HepG2 (cell line): Measurements from ENCODE around the gene NEURL2. TPM values are rescaled to one million over a fixed set of nuclear protein-coding genes. Genes with fewer than 3 reads are reported as not detected.

Source experiments
- FLYWCH1 ChIP-seq: sonication (generic); formaldehyde crosslinking; IDR thresholded peaks from 2 replicates; pipeline ENCODE4 v1.8.1; 2023; ENCODE audit warnings: mild to moderate bottlenecking, missing genetic modification reagents
- HMG20B ChIP-seq: conservative IDR thresholded peaks from 2 replicates; pipeline ENCODE4 v1.6.1; 2016; ENCODE audit warnings: missing genetic modification reagents, missing compliant biosample characterization
- NFYB ChIP-seq: sonication (generic); formaldehyde crosslinking; IDR thresholded peaks from 2 replicates; pipeline ENCODE4 v1.4.0; 2020; ENCODE audit warnings: missing genetic modification reagents
- PITX1 ChIP-seq: sonication (generic); formaldehyde crosslinking; IDR thresholded peaks from 2 replicates; pipeline ENCODE4 v1.5.1; 2020; ENCODE audit warnings: mild to moderate bottlenecking, missing genetic modification reagents
- RARG ChIP-seq: sonication (generic); formaldehyde crosslinking; IDR thresholded peaks from 2 replicates; pipeline ENCODE4 v1.4.0; 2020; ENCODE audit warnings: low read depth, mild to moderate bottlenecking, missing genetic modification reagents
- RELA ChIP-seq: sonication (generic); formaldehyde crosslinking; IDR thresholded peaks from 2 replicates; pipeline ENCODE4 v1.4.0; 2020; ENCODE audit warnings: missing genetic modification reagents
- ZFP36L2 ChIP-seq: sonication (generic); formaldehyde crosslinking; IDR thresholded peaks from 2 replicates; pipeline ENCODE4 v1.4.0; 2020; ENCODE audit warnings: missing genetic modification reagents
- ZFP37 ChIP-seq: sonication (generic); formaldehyde crosslinking; IDR thresholded peaks from 2 replicates; pipeline ENCODE4 v1.4.0; 2020; ENCODE audit warnings: missing genetic modification reagents, borderline replicate concordance
- ZNF263 ChIP-seq: sonication (generic); formaldehyde crosslinking; IDR thresholded peaks from 2 replicates; pipeline ENCODE4 v1.4.0; 2020; ENCODE audit warnings: missing genetic modification reagents
- ZNF552 ChIP-seq: sonication (generic); formaldehyde crosslinking; IDR thresholded peaks from 2 replicates; pipeline ENCODE4 v1.9.0; 2022; ENCODE audit warnings: missing genetic modification reagents, mild to moderate bottlenecking, borderline replicate concordance
- ZNF564 ChIP-seq: sonication (generic); formaldehyde crosslinking; IDR thresholded peaks from 2 replicates; pipeline ENCODE4 v1.8.1; 2023; ENCODE audit warnings: mild to moderate bottlenecking, missing genetic modification reagents
- ZNF567 ChIP-seq: sonication (generic); formaldehyde crosslinking; IDR thresholded peaks from 2 replicates; pipeline ENCODE4 v1.8.1; 2023; ENCODE audit warnings: mild to moderate bottlenecking, missing genetic modification reagents, borderline replicate concordance
- ZNF792 ChIP-seq: IDR thresholded peaks from 2 replicates; pipeline ENCODE4 v1.6.1; 2016
- polyA plus RNA-seq, 8 experiments: library from polyadenylated mRNA; depleted of rRNA in 3 of 8; stranded (reverse) in 7 of 8; unstranded in 1 of 8; fragments of >200 nt; fragmentation: Illumina TruSeq in 4 of 8; extraction: Trizol in 4 of 8; gene quantifications; 2 replicates each; pipeline versions ENCODE4 v1.2.1 to v1.2.3, GENCODE V29; 2011 to 2016; ENCODE audit warnings: low read depth in 4 of 8, missing spikeins in 1 of 8, mixed read lengths in 1 of 8; ENCODE audit not compliant: insufficient read depth in 1 of 8
- total RNA-seq, 5 experiments: library from RNA; depleted of rRNA; stranded (reverse); fragments of >200 nt; fragmentation: Illumina TruSeq; extraction: Trizol; gene quantifications; 2 replicates each; pipeline ENCODE4 v1.2.3, GENCODE V29; 2016; ENCODE audit warnings: low read depth in 1 of 5
- TF ChIP-seq, protein P1 (sequence below): sonication (generic); formaldehyde crosslinking; IDR thresholded peaks from 2 replicates; pipeline ENCODE4 v1.5.1; 2020; ENCODE audit warnings: mild to moderate bottlenecking, missing genetic modification reagents, moderate library complexity
- TF ChIP-seq, protein P2 (sequence below): IDR thresholded peaks from 2 replicates; pipeline ENCODE4 v1.6.1; 2018; ENCODE audit warnings: missing genetic modification reagents, mild to moderate bottlenecking, missing compliant biosample characterization
- TF ChIP-seq, protein P3 (sequence below): sonication (generic); formaldehyde crosslinking; IDR thresholded peaks from 2 replicates; pipeline ENCODE4 v1.4.0; 2020; ENCODE audit warnings: missing genetic modification reagents
- TF ChIP-seq, protein P4 (sequence below): sonication (generic); formaldehyde crosslinking; IDR thresholded peaks from 2 replicates; pipeline ENCODE4 v1.4.0; 2020; ENCODE audit warnings: missing genetic modification reagents, borderline replicate concordance
- TF ChIP-seq, protein P5 (sequence below): sonication (generic); formaldehyde crosslinking; IDR thresholded peaks from 2 replicates; pipeline ENCODE4 v1.4.0; 2020; ENCODE audit warnings: low read depth, mild to moderate bottlenecking, missing genetic modification reagents
- TF ChIP-seq, protein P6 (sequence below): sonication (generic); formaldehyde crosslinking; IDR thresholded peaks from 2 replicates; pipeline ENCODE4 v1.4.0; 2020; ENCODE audit warnings: missing genetic modification reagents

NEURL2 gene
- total and polyA plus RNA-seq, 2 of the 13 experiments (the other 11 are each of a cell fraction or from before 2014, with no cell fraction given) = 7.2 to 9.7 TPM

DNA sequence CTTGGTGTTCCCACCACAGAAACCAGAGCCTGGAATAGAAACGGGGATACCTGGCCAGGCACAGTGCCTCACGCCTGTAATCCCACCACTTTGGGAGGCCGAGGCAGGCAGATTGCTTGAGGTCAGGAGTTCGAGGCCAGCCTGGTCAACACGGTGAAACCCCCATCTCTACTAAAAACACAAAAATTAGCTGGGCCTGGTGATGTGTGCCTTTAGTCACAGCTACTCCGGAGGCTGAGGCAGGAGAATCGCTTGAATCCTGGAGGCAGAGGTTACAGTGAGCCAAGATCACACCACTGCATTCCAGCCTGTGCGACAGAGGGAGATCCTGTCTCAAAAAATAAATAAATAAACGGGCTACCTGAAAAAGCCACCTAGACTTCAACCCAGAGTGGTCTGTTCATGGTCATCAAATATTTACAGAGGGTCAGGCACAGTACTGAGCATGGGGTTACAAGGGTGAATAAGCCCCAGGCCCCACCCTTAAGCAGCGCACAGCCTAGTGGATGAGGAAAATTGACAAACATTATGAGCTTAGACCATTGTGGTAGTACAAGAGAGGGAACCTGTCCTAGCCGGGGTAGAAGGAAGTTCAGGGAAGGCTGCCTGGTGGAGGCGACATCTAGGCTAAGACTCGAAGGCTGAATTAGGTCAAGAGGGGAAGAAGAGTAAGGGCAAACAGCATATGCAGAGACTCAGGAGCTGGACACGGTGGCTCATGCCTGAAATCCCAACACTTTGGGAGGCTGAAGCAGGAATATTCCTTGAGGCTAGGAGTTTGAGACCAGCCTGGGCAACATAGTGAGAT is 36.3 kb upstream of the NEURL2 start (continued):
- TF ChIP-seq, protein P1, sequence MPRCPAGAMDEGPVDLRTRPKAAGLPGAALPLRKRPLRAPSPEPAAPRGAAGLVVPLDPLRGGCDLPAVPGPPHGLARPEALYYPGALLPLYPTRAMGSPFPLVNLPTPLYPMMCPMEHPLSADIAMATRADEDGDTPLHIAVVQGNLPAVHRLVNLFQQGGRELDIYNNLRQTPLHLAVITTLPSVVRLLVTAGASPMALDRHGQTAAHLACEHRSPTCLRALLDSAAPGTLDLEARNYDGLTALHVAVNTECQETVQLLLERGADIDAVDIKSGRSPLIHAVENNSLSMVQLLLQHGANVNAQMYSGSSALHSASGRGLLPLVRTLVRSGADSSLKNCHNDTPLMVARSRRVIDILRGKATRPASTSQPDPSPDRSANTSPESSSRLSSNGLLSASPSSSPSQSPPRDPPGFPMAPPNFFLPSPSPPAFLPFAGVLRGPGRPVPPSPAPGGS = 0 out of 2 replicates have a peak, but pooled peaks have one; percentile 72
- TF ChIP-seq RELA = 0 out of 2 replicates have a peak, but pooled peaks have one; percentile 12
- TF ChIP-seq ZFP37 (CRISPR knock-in tag) = no peak
- TF ChIP-seq, protein P2, sequence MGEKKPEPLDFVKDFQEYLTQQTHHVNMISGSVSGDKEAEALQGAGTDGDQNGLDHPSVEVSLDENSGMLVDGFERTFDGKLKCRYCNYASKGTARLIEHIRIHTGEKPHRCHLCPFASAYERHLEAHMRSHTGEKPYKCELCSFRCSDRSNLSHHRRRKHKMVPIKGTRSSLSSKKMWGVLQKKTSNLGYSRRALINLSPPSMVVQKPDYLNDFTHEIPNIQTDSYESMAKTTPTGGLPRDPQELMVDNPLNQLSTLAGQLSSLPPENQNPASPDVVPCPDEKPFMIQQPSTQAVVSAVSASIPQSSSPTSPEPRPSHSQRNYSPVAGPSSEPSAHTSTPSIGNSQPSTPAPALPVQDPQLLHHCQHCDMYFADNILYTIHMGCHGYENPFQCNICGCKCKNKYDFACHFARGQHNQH (CRISPR knock-in tag) = peak; percentile 97
- TF ChIP-seq ZNF792 (CRISPR knock-in tag) = peak; percentile 83; the same call in 1 of the 2 replicates
- TF ChIP-seq ZNF564 (CRISPR knock-in tag) = peak; percentile 65; the same call in 1 of the 2 replicates
- TF ChIP-seq, protein P3, sequence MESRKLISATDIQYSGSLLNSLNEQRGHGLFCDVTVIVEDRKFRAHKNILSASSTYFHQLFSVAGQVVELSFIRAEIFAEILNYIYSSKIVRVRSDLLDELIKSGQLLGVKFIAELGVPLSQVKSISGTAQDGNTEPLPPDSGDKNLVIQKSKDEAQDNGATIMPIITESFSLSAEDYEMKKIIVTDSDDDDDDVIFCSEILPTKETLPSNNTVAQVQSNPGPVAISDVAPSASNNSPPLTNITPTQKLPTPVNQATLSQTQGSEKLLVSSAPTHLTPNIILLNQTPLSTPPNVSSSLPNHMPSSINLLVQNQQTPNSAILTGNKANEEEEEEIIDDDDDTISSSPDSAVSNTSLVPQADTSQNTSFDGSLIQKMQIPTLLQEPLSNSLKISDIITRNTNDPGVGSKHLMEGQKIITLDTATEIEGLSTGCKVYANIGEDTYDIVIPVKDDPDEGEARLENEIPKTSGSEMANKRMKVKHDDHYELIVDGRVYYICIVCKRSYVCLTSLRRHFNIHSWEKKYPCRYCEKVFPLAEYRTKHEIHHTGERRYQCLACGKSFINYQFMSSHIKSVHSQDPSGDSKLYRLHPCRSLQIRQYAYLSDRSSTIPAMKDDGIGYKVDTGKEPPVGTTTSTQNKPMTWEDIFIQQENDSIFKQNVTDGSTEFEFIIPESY (CRISPR knock-in tag) = peak; percentile 29; the same call in 1 of the 2 replicates
- peak; percentile 24; the same call in 1 of the 2 replicates for TF ChIP-seq ZNF263
- no peak for TF ChIP-seq ZNF552 (CRISPR knock-in tag)
- TF ChIP-seq, protein P4, sequence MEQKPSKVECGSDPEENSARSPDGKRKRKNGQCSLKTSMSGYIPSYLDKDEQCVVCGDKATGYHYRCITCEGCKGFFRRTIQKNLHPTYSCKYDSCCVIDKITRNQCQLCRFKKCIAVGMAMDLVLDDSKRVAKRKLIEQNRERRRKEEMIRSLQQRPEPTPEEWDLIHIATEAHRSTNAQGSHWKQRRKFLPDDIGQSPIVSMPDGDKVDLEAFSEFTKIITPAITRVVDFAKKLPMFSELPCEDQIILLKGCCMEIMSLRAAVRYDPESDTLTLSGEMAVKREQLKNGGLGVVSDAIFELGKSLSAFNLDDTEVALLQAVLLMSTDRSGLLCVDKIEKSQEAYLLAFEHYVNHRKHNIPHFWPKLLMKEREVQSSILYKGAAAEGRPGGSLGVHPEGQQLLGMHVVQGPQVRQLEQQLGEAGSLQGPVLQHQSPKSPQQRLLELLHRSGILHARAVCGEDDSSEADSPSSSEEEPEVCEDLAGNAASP (CRISPR knock-in tag) = peak; percentile 97
- peak; percentile 79 for TF ChIP-seq HMG20B (CRISPR knock-in tag)
- TF ChIP-seq, protein P5, sequence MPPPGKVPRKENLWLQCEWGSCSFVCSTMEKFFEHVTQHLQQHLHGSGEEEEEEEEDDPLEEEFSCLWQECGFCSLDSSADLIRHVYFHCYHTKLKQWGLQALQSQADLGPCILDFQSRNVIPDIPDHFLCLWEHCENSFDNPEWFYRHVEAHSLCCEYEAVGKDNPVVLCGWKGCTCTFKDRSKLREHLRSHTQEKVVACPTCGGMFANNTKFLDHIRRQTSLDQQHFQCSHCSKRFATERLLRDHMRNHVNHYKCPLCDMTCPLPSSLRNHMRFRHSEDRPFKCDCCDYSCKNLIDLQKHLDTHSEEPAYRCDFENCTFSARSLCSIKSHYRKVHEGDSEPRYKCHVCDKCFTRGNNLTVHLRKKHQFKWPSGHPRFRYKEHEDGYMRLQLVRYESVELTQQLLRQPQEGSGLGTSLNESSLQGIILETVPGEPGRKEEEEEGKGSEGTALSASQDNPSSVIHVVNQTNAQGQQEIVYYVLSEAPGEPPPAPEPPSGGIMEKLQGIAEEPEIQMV = no peak
- no peak for TF ChIP-seq RARG (CRISPR knock-in tag)
- no peak for TF ChIP-seq FLYWCH1 (CRISPR knock-in tag)
- TF ChIP-seq PITX1 (CRISPR knock-in tag) = peak; percentile 96
- no peak for TF ChIP-seq ZNF567
- TF ChIP-seq, protein P6, sequence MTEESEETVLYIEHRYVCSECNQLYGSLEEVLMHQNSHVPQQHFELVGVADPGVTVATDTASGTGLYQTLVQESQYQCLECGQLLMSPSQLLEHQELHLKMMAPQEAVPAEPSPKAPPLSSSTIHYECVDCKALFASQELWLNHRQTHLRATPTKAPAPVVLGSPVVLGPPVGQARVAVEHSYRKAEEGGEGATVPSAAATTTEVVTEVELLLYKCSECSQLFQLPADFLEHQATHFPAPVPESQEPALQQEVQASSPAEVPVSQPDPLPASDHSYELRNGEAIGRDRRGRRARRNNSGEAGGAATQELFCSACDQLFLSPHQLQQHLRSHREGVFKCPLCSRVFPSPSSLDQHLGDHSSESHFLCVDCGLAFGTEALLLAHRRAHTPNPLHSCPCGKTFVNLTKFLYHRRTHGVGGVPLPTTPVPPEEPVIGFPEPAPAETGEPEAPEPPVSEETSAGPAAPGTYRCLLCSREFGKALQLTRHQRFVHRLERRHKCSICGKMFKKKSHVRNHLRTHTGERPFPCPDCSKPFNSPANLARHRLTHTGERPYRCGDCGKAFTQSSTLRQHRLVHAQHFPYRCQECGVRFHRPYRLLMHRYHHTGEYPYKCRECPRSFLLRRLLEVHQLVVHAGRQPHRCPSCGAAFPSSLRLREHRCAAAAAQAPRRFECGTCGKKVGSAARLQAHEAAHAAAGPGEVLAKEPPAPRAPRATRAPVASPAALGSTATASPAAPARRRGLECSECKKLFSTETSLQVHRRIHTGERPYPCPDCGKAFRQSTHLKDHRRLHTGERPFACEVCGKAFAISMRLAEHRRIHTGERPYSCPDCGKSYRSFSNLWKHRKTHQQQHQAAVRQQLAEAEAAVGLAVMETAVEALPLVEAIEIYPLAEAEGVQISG (CRISPR knock-in tag) = peak; percentile 77
- TF ChIP-seq ZFP36L2 = no peak; the same call in 1 of the 2 replicates
- peak; percentile 25; the same call in 1 of the 2 replicates for TF ChIP-seq NFYB (CRISPR knock-in tag)
